Stromal cell of bone marrow (primary cell): ENCODE measurements around the gene CD99.
A peak's percentile ranks its signal among the peaks of the same experiment; 100 is the strongest.
"Not testable (repeated sequence)": the region's sequence is repeated elsewhere in the genome, so short reads cannot be mapped to it uniquely, and the experiment has no call there.

ENCODE experiments used
- DNase-seq: peaks from one replicate; pipeline ENCODE4 v3.0.0-alpha.2; 2012; ENCODE audit warnings: low read depth

The CD99 gene

GRCh38 chrX:2732076-2732475 lies 41.0 kb downstream of the CD99 start:
- DNase-seq, result no peak

GRCh38 chrX:2732649-2733048 lies 41.6 kb downstream of the CD99 start:
- no peak for DNase-seq

- DNase-seq, result no peak
These were observed 42.2 kb downstream of the CD99 start for GRCh38 chrX:2733286-2733685.

- no peak for DNase-seq
These were observed 44.2 kb downstream of the CD99 start for GRCh38 chrX:2735270-2735669.

- no peak for DNase-seq
These were observed 49.6 kb downstream of the CD99 start for GRCh38 chrX:2740672-2741071.

- DNase-seq, result no peak
These were observed 50.3 kb downstream of the CD99 start for GRCh38 chrX:2741386-2741785.

GRCh38 chrX:2746250-2746649 lies 55.2 kb downstream of the CD99 start:
- DNase-seq, result not testable (repeated sequence)

- no peak for DNase-seq
These were observed 57.2 kb downstream of the CD99 start for GRCh38 chrX:2748171-2748814.

GRCh38 chrX:2748815-2749188 lies 57.7 kb downstream of the CD99 start:
- DNase-seq, result no peak

GRCh38 chrX:2751291-2751690 lies 60.2 kb downstream of the CD99 start:
- DNase-seq, result peak; percentile 43

- DNase-seq, result not testable (repeated sequence)
These were observed 60.8 kb downstream of the CD99 start, which contains the start of gene XG for GRCh38 chrX:2751874-2752300. XG (plus strand) TSS chrX:2752040; CDS start chrX:2752275, 235 bp downstream.

- not testable (repeated sequence) for DNase-seq
These were observed 61.3 kb downstream of the CD99 start for GRCh38 chrX:2752441-2752840.

- not testable (repeated sequence) for DNase-seq
These were observed 64.1 kb downstream of the CD99 start for GRCh38 chrX:2755163-2755715.

GRCh38 chrX:2756548-2756947 lies 65.5 kb downstream of the CD99 start:
- no peak for DNase-seq

GRCh38 chrX:2761246-2761645 lies 70.2 kb downstream of the CD99 start:
- no peak for DNase-seq

GRCh38 chrX:2762671-2763070 lies 71.6 kb downstream of the CD99 start:
- DNase-seq, result not testable (repeated sequence)

GRCh38 chrX:2764766-2765548 lies 73.9 kb downstream of the CD99 start:
- DNase-seq, result not testable (repeated sequence)

GRCh38 chrX:2765549-2765830 lies 74.4 kb downstream of the CD99 start:
- no peak for DNase-seq

GRCh38 chrX:2766906-2767305 lies 75.8 kb downstream of the CD99 start:
- no peak for DNase-seq

- peak; percentile 41 for DNase-seq
These were observed 76.7 kb downstream of the CD99 start for GRCh38 chrX:2767631-2768455.

GRCh38 chrX:2769615-2770014 lies 78.5 kb downstream of the CD99 start:
- DNase-seq, result no peak
